IMR-90 (cell line): Measurements from ENCODE around the gene MEIKIN. TPM values are rescaled to one million over a fixed set of nuclear protein-coding genes. Genes with fewer than 3 reads are reported as not detected.

Source experiments
- ATAC-seq: fragments of 200-7000 bp; cut with Tn5 transposase; 2 replicates; pipeline ENCODE4 v1.9.1; 2020; ENCODE audit warnings: low read depth, mild to moderate bottlenecking, moderate library complexity
- Bru-seq: library from RNA; stranded (reverse); fragments of 400-500 nt; gene quantifications from one replicate; lab custom pipeline; 2021; lab: Mats Ljungman, UMichigan
- BruChase-seq, 2 experiments: library from RNA; stranded (reverse); fragments of 400-500 nt; gene quantifications; one replicate each; lab custom pipeline; 2021; lab: Mats Ljungman, UMichigan
- BruUV-seq: library from RNA; stranded (reverse); fragments of 400-500 nt; replicated peaks from 2 replicates; lab custom pipeline; 2021; lab: Mats Ljungman, UMichigan
- CTCF ChIA-PET: fragments of 300-600 bp; formaldehyde crosslinking; extraction: SDS; loops from one replicate; lab custom pipeline; 2021; ENCODE audit warnings: antibody characterized with exemption; lab: Yijun Ruan, JAX
- POLR2A ChIA-PET: fragments of 300-600 bp; sonication (Branson Sonifier 250); formaldehyde crosslinking; loops from one replicate; lab custom pipeline; 2022; ENCODE audit warnings: antibody characterized with exemption; ENCODE audit not compliant: unreplicated experiment; lab: Charles Lee
- DNase-seq: peaks from one replicate; pipeline ENCODE4 v3.0.0; 2013
- H2AFZ ChIP-seq: replicated peaks from 2 replicates; pipeline ENCODE3; 2013; ENCODE audit warnings: low read length, mild to moderate bottlenecking; ENCODE audit not compliant: poor library complexity
- H2AK5ac ChIP-seq: 2 replicates; pipeline ENCODE4 v1.6.1; 2013; ENCODE audit warnings: low read depth, low read length, inconsistent platforms
- H2AK9ac ChIP-seq: replicated peaks from 2 replicates; pipeline ENCODE3; 2013; ENCODE audit warnings: mild to moderate bottlenecking, low read depth, low read length, moderate library complexity; ENCODE audit not compliant: poor library complexity
- H2BK120ac ChIP-seq: 2 replicates; pipeline ENCODE4 v1.6.1; 2013; ENCODE audit warnings: low read depth, low read length, inconsistent platforms
- H2BK15ac ChIP-seq: 3 replicates; pipeline ENCODE4 v1.6.1; 2013; ENCODE audit warnings: low read depth, low read length, inconsistent platforms
- H2BK20ac ChIP-seq: 2 replicates; pipeline ENCODE4 v1.6.1; 2013; ENCODE audit warnings: low read depth, mild to moderate bottlenecking, inconsistent platforms, low read length, moderate library complexity
- H2BK5ac ChIP-seq: 2 replicates; pipeline ENCODE4 v1.6.1; 2013; ENCODE audit warnings: mild to moderate bottlenecking, low read depth, low read length, inconsistent platforms; ENCODE audit not compliant: poor library complexity, severe bottlenecking
- H3K14ac ChIP-seq: replicated peaks from 2 replicates; pipeline ENCODE4 v1.6.1; 2013; ENCODE audit warnings: low read depth, low read length, inconsistent platforms
- H3K18ac ChIP-seq: 2 replicates; pipeline ENCODE4 v1.6.1; 2013; ENCODE audit warnings: low read depth, low read length, control low read depth
- H3K23ac ChIP-seq: 2 replicates; pipeline ENCODE4 v1.6.1; 2013; ENCODE audit warnings: low read depth, low read length, inconsistent platforms
- H3K27ac ChIP-seq: 2 replicates; pipeline ENCODE4 v1.5.1; 2013; ENCODE audit warnings: mild to moderate bottlenecking, control low read depth, low read length; ENCODE audit not compliant: insufficient read depth
- H3K27me3 ChIP-seq: 2 replicates; pipeline ENCODE4 v1.6.1; 2013; ENCODE audit warnings: low read length; ENCODE audit not compliant: control insufficient read depth, insufficient read depth
- H3K36me3 ChIP-seq: 2 replicates; pipeline ENCODE4 v1.6.1; 2013; ENCODE audit warnings: low read length, mixed read lengths; ENCODE audit not compliant: control insufficient read depth, insufficient read depth
- H3K4ac ChIP-seq: 2 replicates; pipeline ENCODE4 v1.6.1; 2013; ENCODE audit warnings: low read depth, low read length, inconsistent platforms
- H3K4me1 ChIP-seq: 2 replicates; pipeline ENCODE4 v1.6.1; 2013; ENCODE audit warnings: low read length, mixed read lengths; ENCODE audit not compliant: control insufficient read depth, insufficient read depth
- H3K4me2 ChIP-seq: 2 replicates; pipeline ENCODE4 v1.6.1; 2013; ENCODE audit warnings: low read depth, mild to moderate bottlenecking, control low read depth, low read length, moderate library complexity
- H3K4me3 ChIP-seq: 2 replicates; pipeline ENCODE4 v1.5.1; 2013; ENCODE audit warnings: low read depth, mild to moderate bottlenecking, control low read depth, low read length, moderate library complexity; ENCODE audit not compliant: insufficient read depth
- H3K56ac ChIP-seq: 2 replicates; pipeline ENCODE4 v1.6.1; 2013; ENCODE audit warnings: low read length, inconsistent platforms; ENCODE audit not compliant: insufficient read depth; ENCODE audit errors: extremely low read depth
- H3K79me1 ChIP-seq, 2 experiments: 2 replicates each; pipeline ENCODE4 v1.6.1; 2013; ENCODE audit warnings: low read length in 2 of 2, inconsistent platforms in 1 of 2, low read depth in 1 of 2
- H3K9ac ChIP-seq: 2 replicates; pipeline ENCODE4 v1.6.1; 2013; ENCODE audit warnings: low read depth, low read length, control low read depth
- H3K9me1 ChIP-seq: 2 replicates; pipeline ENCODE4 v1.6.1; 2013; ENCODE audit warnings: low read length, inconsistent platforms; ENCODE audit not compliant: insufficient read depth
- H3K9me3 ChIP-seq: 2 replicates; pipeline ENCODE4 v1.6.1; 2013; ENCODE audit warnings: low read length; ENCODE audit not compliant: control insufficient read depth, insufficient read depth
- H4K20me1 ChIP-seq: 2 replicates; pipeline ENCODE4 v1.6.1; 2013; ENCODE audit warnings: low read length, inconsistent platforms; ENCODE audit not compliant: insufficient read depth
- H4K5ac ChIP-seq: 2 replicates; pipeline ENCODE4 v1.6.1; 2013; ENCODE audit warnings: mild to moderate bottlenecking, low read depth, low read length, control low read depth
- H4K8ac ChIP-seq, 2 experiments: 2 replicates each; pipeline ENCODE4 v1.6.1; 2013; ENCODE audit warnings: low read depth in 2 of 2, low read length in 2 of 2, control low read depth in 1 of 2, inconsistent platforms in 1 of 2
- H4K91ac ChIP-seq: 2 replicates; pipeline ENCODE4 v1.6.1; 2013; ENCODE audit warnings: low read depth, low read length, inconsistent platforms; ENCODE audit not compliant: insufficient read depth
- BHLHE40 ChIP-seq: fragments of 150-350 bp; IDR thresholded peaks from 2 replicates; pipeline ENCODE4 v1.6.1; 2016; ENCODE audit warnings: mild to moderate bottlenecking, low read depth, low read length
- CTCF ChIP-seq: conservative IDR thresholded peaks from 2 replicates; pipeline ENCODE4 v1.5.1; 2012; ENCODE audit warnings: mild to moderate bottlenecking, low read depth, low read length, improper control_type of control experiment
- ELK1 ChIP-seq: fragments of 150-350 bp; IDR thresholded peaks from 2 replicates; pipeline ENCODE4 v1.6.1; 2016; ENCODE audit warnings: low read depth, mild to moderate bottlenecking, low read length, moderate library complexity, borderline replicate concordance
- MAZ ChIP-seq: IDR thresholded peaks from 2 replicates; pipeline ENCODE4 v1.6.1; 2012; ENCODE audit warnings: low read depth, mild to moderate bottlenecking, low read length, improper control_type of control experiment, moderate library complexity, borderline replicate concordance
- RAD21 ChIP-seq: IDR thresholded peaks from 2 replicates; pipeline ENCODE4 v1.6.1; 2012; ENCODE audit warnings: low read length, improper control_type of control experiment
- RFX5 ChIP-seq: IDR thresholded peaks from 2 replicates; pipeline ENCODE4 v1.8.0; 2012; ENCODE audit warnings: low read depth, mild to moderate bottlenecking, low read length, moderate library complexity
- SMC3 ChIP-seq: fragments of 150-350 bp; IDR thresholded peaks from 2 replicates; pipeline ENCODE4 v1.6.1; 2016; ENCODE audit warnings: low read depth, mild to moderate bottlenecking, antibody characterized with exemption, low read length, moderate library complexity
- WGBS, 2 experiments: methylation state at CpG; one replicate each; pipeline versions ENCODE4 v1.1.5 to v1.1.7; 2013; ENCODE audit warnings: missing lambda C conversion rate in 2 of 2; ENCODE audit not compliant: insufficient read length in 1 of 2; ENCODE audit errors: extremely low coverage in 2 of 2; 5-methylcytosine and 5-hydroxymethylcytosine counted together
- dilution Hi-C: fragments of 300-500 bp; cut with HindIII; formaldehyde crosslinking; loops from one replicate; pipeline ENCODE4 v1.14.3; 2018; ENCODE audit warnings: low sequenced_read_pairs; ENCODE audit not compliant: unreplicated experiment
- in situ Hi-C: fragments of 300-500 bp; cut with MboI; formaldehyde crosslinking; loops from 3 replicates; pipeline ENCODE4 v1.14.3; 2019; ENCODE audit warnings: low sequenced_read_pairs, inconsistent platforms, mixed read lengths
- intact Hi-C: fragments of 100-400 bp; cut with micrococcal nuclease; formaldehyde crosslinking; loops from 2 replicates; pipeline ENCODE4 v1.10.0; 2022
- long read RNA-seq: library from polyadenylated mRNA; unstranded; transcript quantifications from one replicate; pipeline ENCODE4 v2.0.0, GENCODE V29; 2021; ENCODE audit not compliant: unreplicated experiment
- polyA plus RNA-seq, 3 experiments: library from polyadenylated mRNA; depleted of rRNA; stranded (reverse); fragments of >200 nt; gene quantifications; 2 replicates each; pipeline ENCODE4 v1.2.3, GENCODE V29; 2012; ENCODE audit warnings: low replicate concordance in 1 of 3
- total RNA-seq: library from RNA; depleted of rRNA; stranded (reverse); fragments of >200 nt; gene quantifications from 2 replicates; pipeline ENCODE4 v1.2.3, GENCODE V29; 2012; rRNA removed

MEIKIN gene, protein sequence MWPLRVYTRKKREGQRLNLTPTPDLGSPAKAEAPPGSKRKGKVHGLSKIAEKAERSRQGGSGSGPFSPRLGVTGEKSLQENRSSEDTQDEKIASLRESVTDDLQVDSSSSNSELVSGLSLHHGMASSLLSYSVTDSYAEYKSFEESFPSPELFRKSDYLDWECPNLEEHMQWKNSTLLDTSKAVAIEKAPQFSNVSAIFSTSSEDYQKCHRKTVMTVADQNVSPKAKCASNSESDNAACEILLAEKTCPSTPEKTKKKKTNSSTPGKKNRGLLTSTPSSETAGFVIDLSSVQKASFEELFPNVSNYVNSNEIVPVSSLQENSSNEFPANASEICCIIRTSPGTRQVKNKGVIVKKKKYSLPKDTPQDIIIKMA
- not detected in 2 replicates for total RNA-seq
- not detected in 2 replicates for polyA plus RNA-seq (2012; rRNA removed)
- not detected in 2 replicates for polyA plus RNA-seq (2012; cell fraction: cytosol; rRNA removed)
- polyA plus RNA-seq (2012; cell fraction: nucleus; rRNA removed; ENCODE audit: low replicate concordance) = not detected in 2 replicates
- Bru-seq, nascent RNA = not detected
- not detected for BruChase-seq, experiment 1, labeled RNA remaining after a 6-hour chase
- not detected for BruChase-seq, experiment 2, labeled RNA remaining after a 2-hour chase
- long read RNA-seq = 0 reads

GRCh38 chr5:131945551-131946168 is at the start of gene MEIKIN:
MEIKIN (minus strand) TSS chr5:131945663; CDS start chr5:131945505, 158 bp downstream.
- Histone ChIP-seq H3K18ac (no peak within 1 kb of the TSS), H3K36me3 (no peaks in the 10 kb centered on the region), H3K9ac (no peak within 1 kb of the TSS), H2AK5ac (no peak within 1 kb of the TSS), H3K4me3 (no peak within 1 kb of the TSS), H3K56ac (no peak within 1 kb of the TSS), H3K27ac (no peak within 1 kb of the TSS), H2BK120ac (no peak within 1 kb of the TSS), H3K4me1 (no peaks in the 10 kb centered on the region), H2BK5ac (no peak within 1 kb of the TSS), H3K9me1 (no peaks in the 10 kb centered on the region), H2AFZ (peak within 1 kb of the TSS; percentile 33), H3K9me3 (no peaks in the 10 kb centered on the region), H3K4ac (no peak within 1 kb of the TSS), H3K4me2 (no peak within 1 kb of the TSS), H4K20me1 (no peaks in the 10 kb centered on the region), H3K79me1 (no peaks in the 10 kb centered on the region), H4K5ac (no peak within 1 kb of the TSS), H3K14ac (no peak within 1 kb of the TSS), H3K23ac (no peak within 1 kb of the TSS), H4K8ac (no peak within 1 kb of the TSS), H3K27me3 (no peaks in the 10 kb centered on the region; the same call in 1 of the 2 replicates), H2BK20ac (no peak within 1 kb of the TSS), H2BK15ac (no peak within 1 kb of the TSS), H4K91ac (no peak within 1 kb of the TSS), H2AK9ac (peak within 1 kb of the TSS; percentile 55)
- DNase-seq (no peak), ATAC-seq (no peak)
- dilution Hi-C loops = no loop called here
- WGBS, 2 experiments = 77% methylated on average over 7 of the region's 24 CpGs; no CpG with 5 or more reads in 1 of the 2 experiments
- no TSS peak for BruUV-seq
- in situ Hi-C loops = no loop called here
- ChIA-PET CTCF (no interaction called here), POLR2A (no interaction called here)
- intact Hi-C loops = no loop called here
- TF ChIP-seq ELK1 (no peak), RFX5 (no peak), MAZ (no peak), CTCF (no peak), SMC3 (no peak), BHLHE40 (no peak), RAD21 (no peak)
